Kidney epithelial cell (primary cell): Measurements from ENCODE around the gene ACAD10. TPM values are rescaled to one million over a fixed set of nuclear protein-coding genes. Genes with fewer than 3 reads are reported as not detected.
"Not testable (repeated sequence)": the region's sequence is repeated elsewhere in the genome, so short reads cannot be mapped to it uniquely, and the experiment has no call there.

Source experiments
- DNase-seq: peaks from one replicate; pipeline ENCODE4 v3.0.0-alpha.2; 2010; ENCODE audit warnings: low read depth
- H3K27me3 ChIP-seq: 2 replicates; pipeline ENCODE4 v1.6.0; 2011; ENCODE audit warnings: low read length; ENCODE audit not compliant: control insufficient read depth, insufficient read depth
- H3K36me3 ChIP-seq: 2 replicates; pipeline ENCODE4 v1.5.1; 2011; ENCODE audit warnings: low read length; ENCODE audit not compliant: control insufficient read depth, insufficient read depth
- H3K4me3 ChIP-seq: 2 replicates; pipeline ENCODE4 v1.5.1; 2011; ENCODE audit warnings: low read depth, mild to moderate bottlenecking, control low read depth, low read length
- total RNA-seq: library from RNA; depleted of rRNA; stranded (reverse); fragments of >200 nt; gene quantifications from 2 replicates; pipeline ENCODE4 v1.2.3, GENCODE V29; 2015
- TF ChIP-seq, protein P1 (sequence below): IDR thresholded peaks from 2 replicates; pipeline ENCODE4 v1.5.1; 2011; ENCODE audit warnings: mild to moderate bottlenecking, moderate library complexity, low read length, control low read depth, inconsistent platforms; ENCODE audit not compliant: insufficient read depth, poor library complexity, severe bottlenecking

ACAD10 gene
- total RNA-seq, 1 donor from 2014 or later, result 41.2 TPM

DNA sequence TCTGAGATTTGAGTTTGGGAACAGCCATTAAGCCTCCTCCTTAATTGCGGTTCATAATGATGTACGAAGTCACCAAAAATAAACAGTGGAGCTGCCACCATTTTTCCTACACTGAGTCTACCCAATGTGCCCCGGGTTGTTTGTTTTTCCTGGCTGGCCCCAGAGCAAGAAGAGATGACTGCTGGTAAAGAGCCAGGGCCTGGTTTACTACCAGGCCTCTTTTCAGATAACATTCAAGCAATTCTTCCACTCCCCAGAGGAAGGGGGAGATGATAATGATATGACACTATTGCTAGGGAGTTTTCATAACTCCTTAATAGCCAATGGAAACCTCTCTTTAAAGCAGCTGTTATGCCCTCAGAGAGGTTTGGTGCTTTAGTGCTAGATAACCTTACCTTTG is 42.4 kb upstream of the ACAD10 start:
- TF ChIP-seq, protein P1, sequence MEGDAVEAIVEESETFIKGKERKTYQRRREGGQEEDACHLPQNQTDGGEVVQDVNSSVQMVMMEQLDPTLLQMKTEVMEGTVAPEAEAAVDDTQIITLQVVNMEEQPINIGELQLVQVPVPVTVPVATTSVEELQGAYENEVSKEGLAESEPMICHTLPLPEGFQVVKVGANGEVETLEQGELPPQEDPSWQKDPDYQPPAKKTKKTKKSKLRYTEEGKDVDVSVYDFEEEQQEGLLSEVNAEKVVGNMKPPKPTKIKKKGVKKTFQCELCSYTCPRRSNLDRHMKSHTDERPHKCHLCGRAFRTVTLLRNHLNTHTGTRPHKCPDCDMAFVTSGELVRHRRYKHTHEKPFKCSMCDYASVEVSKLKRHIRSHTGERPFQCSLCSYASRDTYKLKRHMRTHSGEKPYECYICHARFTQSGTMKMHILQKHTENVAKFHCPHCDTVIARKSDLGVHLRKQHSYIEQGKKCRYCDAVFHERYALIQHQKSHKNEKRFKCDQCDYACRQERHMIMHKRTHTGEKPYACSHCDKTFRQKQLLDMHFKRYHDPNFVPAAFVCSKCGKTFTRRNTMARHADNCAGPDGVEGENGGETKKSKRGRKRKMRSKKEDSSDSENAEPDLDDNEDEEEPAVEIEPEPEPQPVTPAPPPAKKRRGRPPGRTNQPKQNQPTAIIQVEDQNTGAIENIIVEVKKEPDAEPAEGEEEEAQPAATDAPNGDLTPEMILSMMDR, result no peak
- DNase-seq, result no peak
- no peaks in the 10 kb centered on the region for H3K27me3 ChIP-seq
- peaks cover 2% of the 10 kb centered on the region for H3K36me3 ChIP-seq
- H3K4me3 ChIP-seq, result no peak overlapping the region

DNA sequence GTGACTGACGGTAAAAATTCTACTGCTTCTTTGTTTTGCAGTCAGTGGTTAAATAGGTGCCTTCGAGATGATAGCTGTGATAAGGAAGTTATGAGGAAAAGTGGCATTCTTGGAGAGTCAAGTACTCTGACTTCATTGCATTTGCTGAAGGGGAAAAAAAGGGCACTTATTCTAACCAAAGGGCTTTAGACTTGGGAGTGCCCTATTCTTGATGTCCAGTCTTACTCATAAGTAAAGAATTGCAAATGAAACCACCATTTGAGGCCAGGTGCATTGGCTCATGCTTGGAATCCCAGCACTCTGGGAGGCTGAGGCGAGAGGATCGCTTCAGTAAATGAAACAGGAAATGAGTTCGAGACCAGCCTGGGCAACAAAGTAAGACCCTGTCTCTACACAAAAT is 40.4 kb upstream of the ACAD10 start:
- peak; percentile 72 for DNase-seq
- no peak overlapping the region for H3K4me3 ChIP-seq
- peaks cover 2% of the 10 kb centered on the region for H3K36me3 ChIP-seq
- no peaks in the 10 kb centered on the region for H3K27me3 ChIP-seq
- TF ChIP-seq, protein P1, result no peak

DNA sequence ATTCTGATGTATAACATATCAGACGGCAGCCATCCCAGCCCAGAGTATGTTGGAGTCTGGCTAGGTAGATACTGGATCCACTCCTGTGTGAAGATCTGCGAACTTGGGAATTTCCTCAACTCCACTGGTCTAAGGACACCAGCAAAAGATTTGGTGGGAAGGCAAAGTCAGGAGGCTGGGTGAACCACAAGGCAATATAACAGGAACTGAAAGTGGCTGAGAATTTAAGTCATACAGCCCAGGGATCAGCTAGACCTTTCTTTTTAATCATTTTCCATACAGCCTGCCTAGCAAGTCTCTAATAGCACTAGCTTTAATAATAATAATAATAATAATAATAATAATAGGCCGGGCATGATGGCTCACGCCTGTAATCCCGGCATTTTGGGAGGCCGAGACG is 34.9 kb upstream of the ACAD10 start:
- TF ChIP-seq, protein P1, result no peak
- no peak for DNase-seq
- Histone ChIP-seq H3K27me3 (no peaks in the 10 kb centered on the region), H3K36me3 (no peaks in the 10 kb centered on the region), H3K4me3 (no peak overlapping the region)

DNA sequence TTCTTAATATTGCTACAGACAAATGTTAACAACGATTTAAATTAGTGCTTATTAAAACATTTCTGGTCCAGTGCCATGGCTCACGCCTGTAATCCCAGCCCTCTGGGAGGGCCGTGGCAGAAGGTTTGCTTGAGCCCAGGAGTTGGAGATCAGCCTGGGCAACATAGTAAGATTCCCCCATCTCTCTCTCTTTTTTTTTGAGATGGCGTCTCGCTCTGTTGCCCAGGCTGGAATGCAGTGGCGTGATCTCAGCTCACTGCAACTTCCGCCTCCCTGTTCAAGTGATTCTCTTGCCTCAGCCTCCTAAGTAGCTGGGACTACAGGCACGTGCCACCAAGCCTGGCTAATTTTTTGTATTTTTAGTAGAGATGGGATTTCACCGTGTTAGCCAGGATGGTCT is 33.3 kb upstream of the ACAD10 start:
- not testable (repeated sequence) for H3K4me3 ChIP-seq

DNA sequence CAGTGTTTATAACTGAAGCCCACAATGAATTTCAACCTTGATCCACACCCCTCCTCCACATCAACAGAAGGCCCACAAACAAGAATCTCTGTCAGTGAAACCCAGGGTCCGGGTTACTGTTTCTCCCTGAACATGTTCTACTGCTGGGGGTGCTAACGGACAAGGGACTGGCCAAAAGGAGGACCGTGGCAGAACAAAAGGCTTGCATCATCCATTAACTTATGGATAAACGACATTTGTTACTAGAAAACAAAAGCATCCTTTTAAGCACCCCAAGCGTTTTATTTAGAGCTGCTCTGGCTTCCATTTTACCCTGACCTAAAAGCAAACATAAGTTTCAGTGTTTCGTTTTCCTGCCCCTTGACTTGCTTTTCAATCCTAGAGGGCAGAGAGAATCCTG is 32.3 kb upstream of the ACAD10 start:
- Histone ChIP-seq H3K27me3 (no peaks in the 10 kb centered on the region), H3K36me3 (no peaks in the 10 kb centered on the region), H3K4me3 (no peak overlapping the region)
- TF ChIP-seq, protein P1, result no peak
- DNase-seq, result no peak

More for the DNA sequence above, 33.3 kb upstream of the ACAD10 start:
- H3K27me3 ChIP-seq, DNase-seq, H3K36me3 ChIP-seq: not testable (repeated sequence)

DNA sequence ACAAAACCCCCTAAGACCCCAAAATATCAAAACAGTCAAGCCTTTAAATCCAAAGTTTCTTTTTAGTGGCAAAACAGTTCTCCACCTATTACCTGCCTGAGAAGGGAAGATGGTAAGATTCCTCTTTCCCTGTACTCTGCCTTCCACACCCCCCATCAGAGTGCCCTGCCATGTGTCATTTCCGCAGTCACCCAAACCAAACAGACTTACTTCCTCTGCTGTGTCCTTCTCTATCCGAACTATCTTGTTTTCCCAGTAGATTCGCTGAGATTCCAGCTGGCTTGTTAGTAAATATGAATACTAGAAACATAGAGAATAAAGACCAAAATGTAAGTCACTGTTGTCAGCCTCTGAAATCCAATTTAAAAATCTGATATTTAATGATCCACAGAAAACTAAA is 30.5 kb upstream of the ACAD10 start:
- no peak for DNase-seq
- H3K27me3 ChIP-seq, result no peaks in the 10 kb centered on the region
- TF ChIP-seq, protein P1, result no peak
- no peak overlapping the region for H3K4me3 ChIP-seq
- H3K36me3 ChIP-seq, result no peaks in the 10 kb centered on the region
